ENCODE measurements around the gene RALGDS.

RALGDS gene

GRCh38 chr9:133137451-133138231 is 16.6 kb upstream of the RALGDS start:
- no peak for DNase-seq (ENCODE audit: low read depth in 2 of 2)

GRCh38 chr9:133135146-133135745 is 14.2 kb upstream of the RALGDS start:
- DNase-seq (ENCODE audit: low read depth in 2 of 2), result peak; percentile 41 to 48

- DNase-seq (ENCODE audit: low read depth in 2 of 2), result no peak
These were observed 13.5 kb upstream of the RALGDS start for GRCh38 chr9:133134388-133135145.

- DNase-seq (ENCODE audit: low read depth in 2 of 2), result peak; percentile 44
These were observed 12.8 kb upstream of the RALGDS start for GRCh38 chr9:133133681-133134387.

GRCh38 chr9:133132174-133132573 is 11.1 kb upstream of the RALGDS start:
- DNase-seq (ENCODE audit: low read depth in 2 of 2), result no peak

GRCh38 chr9:133131506-133131905 is 10.5 kb upstream of the RALGDS start:
- no peak for DNase-seq (ENCODE audit: low read depth in 2 of 2)

- no peak for DNase-seq (ENCODE audit: low read depth in 2 of 2)
These were observed 9.7 kb upstream of the RALGDS start for GRCh38 chr9:133130685-133131244.

GRCh38 chr9:133129001-133129795 is 8.2 kb upstream of the RALGDS start:
- DNase-seq (ENCODE audit: low read depth in 2 of 2), result no peak

GRCh38 chr9:133128152-133128551 is 7.1 kb upstream of the RALGDS start:
- no peak for DNase-seq (ENCODE audit: low read depth in 2 of 2)

- no peak for DNase-seq (ENCODE audit: low read depth in 2 of 2)
These were observed 6.4 kb upstream of the RALGDS start for GRCh38 chr9:133127340-133127981.

- DNase-seq (ENCODE audit: low read depth in 2 of 2), result no peak
These were observed 5.8 kb upstream of the RALGDS start for GRCh38 chr9:133126697-133127339.

- DNase-seq (ENCODE audit: low read depth in 2 of 2), result no peak
These were observed 5.1 kb upstream of the RALGDS start for GRCh38 chr9:133125941-133126696.

GRCh38 chr9:133124907-133125275 is 3.9 kb upstream of the RALGDS start:
- no peak for DNase-seq (ENCODE audit: low read depth in 2 of 2)

- DNase-seq (ENCODE audit: low read depth in 2 of 2), result no peak
These were observed 3.3 kb upstream of the RALGDS start for GRCh38 chr9:133124123-133124906.

- DNase-seq (ENCODE audit: low read depth in 2 of 2), result no peak
These were observed 2.0 kb upstream of the RALGDS start for GRCh38 chr9:133122935-133123611.

GRCh38 chr9:133122605-133122934 is 1.5 kb upstream of the RALGDS start:
- DNase-seq (ENCODE audit: low read depth in 2 of 2), result no peak

- DNase-seq (ENCODE audit: low read depth in 2 of 2), result no peak
These were observed 993 bp upstream of the RALGDS start for GRCh38 chr9:133121915-133122550.
